ENCODE results near the gene PTCH1. TPM values are rescaled to one million over a fixed set of nuclear protein-coding genes. Genes with fewer than 3 reads are reported as not detected.

The PTCH1 gene
- total and polyA plus RNA-seq, 10 of the 15 experiments (the other 5 are each of a cell fraction or from before 2014, with no cell fraction given) = 0.16 to 6.1 (median 2.6) TPM

- POLR2A ChIA-PET = no interaction called here
- CTCF ChIA-PET = no interaction called here
- H3K9me3 ChIP-seq (replicated peaks; ENCODE audit: control insufficient read depth, insufficient read depth, low read length) = no peaks in the 10 kb centered on the region
- no peak overlapping the region for H2AFZ ChIP-seq (ENCODE audit: control insufficient read depth, low read depth, low read length)
- H3K36me3 ChIP-seq (ENCODE audit: control insufficient read depth in 2 of 2, insufficient read depth in 2 of 2, low read length in 1 of 2) = peaks cover 0 to 4% of the 10 kb centered on the region in 2 experiments; a peak in 1 of 4 replicates
- DNase-seq (ENCODE audit: low read depth, low spot score) = no peak
- SMC1A ChIA-PET (ENCODE audit: uncharacterized antibody, unreplicated experiment) = no interaction called here
- FAIRE-seq = no peak
- H3K9ac ChIP-seq (ENCODE audit: control insufficient read depth, insufficient read depth, low read length) = no peak overlapping the region
- no peaks in the 10 kb centered on the region for H3K79me2 ChIP-seq (ENCODE audit: control insufficient read depth, insufficient read depth, low read length)
- RAD21 ChIA-PET (ENCODE audit: unreplicated experiment) = no interaction called here
- no peaks in the 10 kb centered on the region; the same call in 1 of the 2 replicates for H3K4me1 ChIP-seq (ENCODE audit: control insufficient read depth, insufficient read depth, low read length)
- no peak overlapping the region for H3K4me2 ChIP-seq (ENCODE audit: control insufficient read depth, insufficient read depth)
- ATAC-seq = no peak
- H4K20me1 ChIP-seq (ENCODE audit: control insufficient read depth, insufficient read depth) = no peaks in the 10 kb centered on the region
- no peak overlapping the region for H3K4me3 ChIP-seq
- TF ChIP-seq IKZF1 (conservative IDR thresholded peaks at IDR 0.05) (no peak), ATF3 (IDR thresholded peaks at IDR 0.05; ENCODE audit: borderline replicate concordance, extremely low read depth, low read depth, low read length) (no peak), SUZ12 (IDR thresholded peaks at IDR 0.05; ENCODE audit: unreplicated experiment) (no peak), SIX5 (IDR thresholded peaks at IDR 0.05; ENCODE audit: low read depth, low read length, severe bottlenecking) (no peak), CBX5 (IDR thresholded peaks at IDR 0.05; ENCODE audit: low read depth) (no peak), JUND (IDR thresholded peaks at IDR 0.05; ENCODE audit: low read depth, low read length) (no peak), GATAD2B (conservative IDR thresholded peaks at IDR 0.05; ENCODE audit: low read depth) (no peak), FOXK2 (IDR thresholded peaks at IDR 0.05) (no peak), ZNF384 (IDR thresholded peaks at IDR 0.05; ENCODE audit: borderline replicate concordance, low read depth, low read length) (no peak), NBN (IDR thresholded peaks at IDR 0.05) (no peak), ETV6 (conservative IDR thresholded peaks at IDR 0.05 in 1 of 2, IDR thresholded peaks at IDR 0.05 in 1 of 2; ENCODE audit: borderline replicate concordance in 1 of 2, low read depth in 1 of 2) (no peak), MYB (IDR thresholded peaks at IDR 0.05; ENCODE audit: borderline replicate concordance, low read depth, low read length) (no peak), NFXL1 (IDR thresholded peaks at IDR 0.05; ENCODE audit: borderline replicate concordance) (no peak), HSF1 (IDR thresholded peaks at IDR 0.05; ENCODE audit: low read depth, low read length) (no peak), SPI1 (IDR thresholded peaks at IDR 0.05; ENCODE audit: borderline replicate concordance, insufficient read depth, low read depth, low read length) (no peak)
- in situ Hi-C loops (cut with MboI) = no loop called here
- intact Hi-C loops (cut with micrococcal nuclease; ENCODE audit: unreplicated experiment) = no loop called here
- H3K27ac ChIP-seq (ENCODE audit: control insufficient read depth, insufficient read depth) = no peak overlapping the region
- WGBS (ENCODE audit: insufficient coverage, insufficient replicate concordance, low lambda C conversion rate, missing lambda C conversion rate) = 67% methylated on average over 3 of the region's 3 CpGs
- no peaks in the 10 kb centered on the region for H3K27me3 ChIP-seq (replicated peaks in 1 of 2; ENCODE audit: control insufficient read depth in 2 of 2, insufficient read depth in 2 of 2, low read length in 1 of 2)
- no TSS peak for BruUV-seq (replicated peaks)
Measured at GRCh38 chr9:95484225-95484624, 32.5 kb downstream of the PTCH1 start.

Data from GM12878 (cell line).